ENCODE results near the gene DAGLA. TPM values are rescaled to one million over a fixed set of nuclear protein-coding genes. Genes with fewer than 3 reads are reported as not detected.
A peak's percentile ranks its signal among the peaks of the same experiment; 100 is the strongest.

Gene DAGLA
- total RNA-seq, 1 experiment from 2014 or later: 9.5 TPM

- Histone ChIP-seq H3K4me3 (ENCODE audit: low read depth, low read length) (no peak overlapping the region), H3K4me1 (no peaks in the 10 kb centered on the region), H3K27me3 (replicated peaks; ENCODE audit: control insufficient read depth, insufficient read depth, low read length) (no peaks in the 10 kb centered on the region), H3K36me3 (ENCODE audit: control insufficient read depth, insufficient read depth, low read length) (peaks cover 4% of the 10 kb centered on the region; the same call in 1 of the 2 replicates), H3K9me3 (no peaks in the 10 kb centered on the region)
- no TSS peak for BruUV-seq (replicated peaks)
- Mint-ChIP-seq H3K27ac (ENCODE audit: unreplicated experiment) (no peak overlapping the region), H3K4me3 (ENCODE audit: unreplicated experiment) (no peak overlapping the region), H3K4me1 (ENCODE audit: low read depth, unreplicated experiment) (peaks cover 9% of the 10 kb centered on the region), H3K9me3 (ENCODE audit: unreplicated experiment) (no peaks in the 10 kb centered on the region), H3K36me3 (ENCODE audit: insufficient read depth, unreplicated experiment) (peaks cover 28% of the 10 kb centered on the region), H3K27me3 (ENCODE audit: insufficient read depth, unreplicated experiment) (no peaks in the 10 kb centered on the region)
- POLR2A ChIA-PET: interaction anchor here (0.7 kb wide), 1 partner anchor 66 kb away, joined by 6 read pairs; no protein-coding TSS in a partner anchor
- no peak for DNase-seq
- intact Hi-C loops (cut with micrococcal nuclease; ENCODE audit: unreplicated experiment): loop anchor here (1.0 to 5.0 kb wide), 2 partner anchors 50 to 105 kb away; no protein-coding TSS in a partner anchor
- no peak for TF ChIP-seq CTCF (IDR thresholded peaks at IDR 0.05; ENCODE audit: insufficient read depth in 1 of 2, low read depth in 1 of 2, low read length in 1 of 2, severe bottlenecking in 1 of 2, unreplicated experiment in 1 of 2)
- CTCF ChIA-PET: interaction anchor here (0.5 to 2.1 kb wide), 22 partner anchors 9 to 255 kb away, joined by 3 to 23 read pairs (median 6); partner anchors contain the start of gene LRRC10B
These were observed 52.5 kb downstream of the DAGLA start for GRCh38 chr11:61732705-61733104.

GRCh38 chr11:61733120-61733978 lies 53.2 kb downstream of the DAGLA start:
- Histone ChIP-seq H3K4me1 (no peaks in the 10 kb centered on the region), H3K36me3 (ENCODE audit: control insufficient read depth, insufficient read depth, low read length) (peaks cover 4% of the 10 kb centered on the region; the same call in 1 of the 2 replicates), H3K9me3 (no peaks in the 10 kb centered on the region), H3K4me3 (ENCODE audit: low read depth, low read length) (no peak overlapping the region), H3K27me3 (replicated peaks; ENCODE audit: control insufficient read depth, insufficient read depth, low read length) (no peaks in the 10 kb centered on the region)
- TF ChIP-seq CTCF (IDR thresholded peaks at IDR 0.05; ENCODE audit: insufficient read depth in 1 of 2, low read depth in 1 of 2, low read length in 1 of 2, severe bottlenecking in 1 of 2, unreplicated experiment in 1 of 2): peak; percentile 98 to 99
- intact Hi-C loops (cut with micrococcal nuclease; ENCODE audit: unreplicated experiment): loop anchor here (1.0 to 5.0 kb wide), 2 partner anchors 51 to 106 kb away; no protein-coding TSS in a partner anchor
- no peaks in the 10 kb centered on the region for H3K27me3 Mint-ChIP-seq (ENCODE audit: insufficient read depth, unreplicated experiment)
- no peak overlapping the region for H3K4me3 Mint-ChIP-seq (ENCODE audit: unreplicated experiment)
- H3K27ac Mint-ChIP-seq (ENCODE audit: unreplicated experiment): peak overlapping the region; percentile 84
- POLR2A ChIA-PET: interaction anchor here (0.5 to 0.7 kb wide), 2 partner anchors 60 to 67 kb away, joined by 3 to 6 read pairs; partner anchors contain the start of gene FEN1
- BruUV-seq (replicated peaks): no TSS peak
- DNase-seq: peak; percentile 79 to 85
- H3K4me1 Mint-ChIP-seq (ENCODE audit: low read depth, unreplicated experiment): peaks cover 9% of the 10 kb centered on the region
- peaks cover 26% of the 10 kb centered on the region for H3K36me3 Mint-ChIP-seq (ENCODE audit: insufficient read depth, unreplicated experiment)
- H3K9me3 Mint-ChIP-seq (ENCODE audit: unreplicated experiment): no peaks in the 10 kb centered on the region
- CTCF ChIA-PET: interaction anchor here (0.5 to 2.1 kb wide), 32 partner anchors 8 to 256 kb away, joined by 3 to 23 read pairs (median 4); partner anchors contain the start of gene LRRC10B

GRCh38 chr11:61734767-61735166 lies 54.6 kb downstream of the DAGLA start:
- no peaks in the 10 kb centered on the region for H3K4me1 ChIP-seq
- H3K4me3 ChIP-seq (ENCODE audit: low read depth, low read length): no peak overlapping the region
- Mint-ChIP-seq H3K36me3 (ENCODE audit: insufficient read depth, unreplicated experiment) (peaks cover 23% of the 10 kb centered on the region), H3K9me3 (ENCODE audit: unreplicated experiment) (no peaks in the 10 kb centered on the region), H3K27me3 (ENCODE audit: insufficient read depth, unreplicated experiment) (no peaks in the 10 kb centered on the region), H3K27ac (ENCODE audit: unreplicated experiment) (no peak overlapping the region), H3K4me1 (ENCODE audit: low read depth, unreplicated experiment) (peaks cover 9% of the 10 kb centered on the region), H3K4me3 (ENCODE audit: unreplicated experiment) (no peak overlapping the region)
- H3K27me3 ChIP-seq (replicated peaks; ENCODE audit: control insufficient read depth, insufficient read depth, low read length): no peaks in the 10 kb centered on the region
- peaks cover 3% of the 10 kb centered on the region; the same call in 1 of the 2 replicates for H3K36me3 ChIP-seq (ENCODE audit: control insufficient read depth, insufficient read depth, low read length)
- no peaks in the 10 kb centered on the region for H3K9me3 ChIP-seq
- no peak for DNase-seq
- BruUV-seq (replicated peaks): no TSS peak
- no peak for TF ChIP-seq CTCF (IDR thresholded peaks at IDR 0.05; ENCODE audit: insufficient read depth in 1 of 2, low read depth in 1 of 2, low read length in 1 of 2, severe bottlenecking in 1 of 2, unreplicated experiment in 1 of 2)
- POLR2A ChIA-PET: no interaction called here
- intact Hi-C loops (cut with micrococcal nuclease; ENCODE audit: unreplicated experiment): loop anchor here (5.0 kb wide), 1 partner anchor 107 kb away; no protein-coding TSS in a partner anchor
- CTCF ChIA-PET: interaction anchor here (0.6 to 2.1 kb wide), 2 partner anchors 14 to 19 kb away, joined by 3 to 9 read pairs; no protein-coding TSS in a partner anchor
